Medulla oblongata (tissue), 1 donor: ENCODE data around the gene UCHL3.
A peak's percentile ranks its signal among the peaks of the same experiment; 100 is the strongest.
"Not testable (repeated sequence)": the region's sequence is repeated elsewhere in the genome, so short reads cannot be mapped to it uniquely, and the experiment has no call there.

Experiments
- DNase-seq: peaks from one replicate; pipeline ENCODE4 v3.0.0-alpha.2; 2015; ENCODE audit errors: extremely low spot score

UCHL3 gene

DNA sequence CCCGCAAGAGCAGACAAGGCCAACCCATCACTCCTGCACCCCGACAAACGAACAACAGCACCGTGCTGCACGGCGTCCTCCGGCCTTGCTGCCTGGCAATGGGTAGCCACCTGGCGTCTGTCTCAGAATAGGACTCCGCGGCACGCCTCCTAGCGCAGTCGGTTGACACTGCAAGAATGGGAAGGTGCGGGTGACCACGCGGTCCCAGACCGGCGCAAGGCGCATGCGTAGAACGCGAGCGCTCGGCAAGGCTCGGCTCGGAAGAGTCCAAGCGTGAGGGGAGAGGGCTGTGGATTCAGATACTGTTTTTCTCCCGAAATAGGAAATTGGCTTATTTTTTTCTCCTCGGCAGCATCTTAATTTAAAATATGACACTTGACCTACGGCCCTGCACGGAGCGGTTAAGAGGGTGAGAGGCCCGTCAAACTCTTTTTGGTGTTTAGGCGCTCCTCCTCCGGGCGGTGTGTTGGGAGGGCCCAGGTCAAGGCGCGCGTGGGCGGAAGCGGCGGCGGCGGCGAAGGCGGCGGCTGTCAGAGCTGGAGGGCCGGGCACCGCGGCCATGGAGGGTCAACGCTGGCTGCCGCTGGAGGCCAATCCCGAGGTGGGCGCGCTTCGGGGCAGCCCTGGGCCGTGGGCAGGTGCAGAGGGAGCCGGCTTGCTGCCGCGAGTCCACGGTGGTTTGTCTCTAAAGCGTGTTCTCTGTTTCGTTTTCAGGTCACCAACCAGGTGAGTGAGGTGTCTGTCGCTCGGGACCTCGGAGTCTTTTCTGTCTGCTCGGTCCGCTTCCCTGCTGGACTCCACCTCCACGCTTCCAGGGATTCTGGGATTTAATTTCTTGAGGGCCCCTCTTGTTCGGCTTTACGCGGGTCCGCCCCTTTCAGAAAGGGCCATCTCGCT is at the start of gene UCHL3:
TSS of gene UCHL3 (plus strand) at position 530 of the 897 bp plus-strand sequence. CDS start at position 560, 30 bp downstream.
- DNase-seq = peak; percentile 97

DNA sequence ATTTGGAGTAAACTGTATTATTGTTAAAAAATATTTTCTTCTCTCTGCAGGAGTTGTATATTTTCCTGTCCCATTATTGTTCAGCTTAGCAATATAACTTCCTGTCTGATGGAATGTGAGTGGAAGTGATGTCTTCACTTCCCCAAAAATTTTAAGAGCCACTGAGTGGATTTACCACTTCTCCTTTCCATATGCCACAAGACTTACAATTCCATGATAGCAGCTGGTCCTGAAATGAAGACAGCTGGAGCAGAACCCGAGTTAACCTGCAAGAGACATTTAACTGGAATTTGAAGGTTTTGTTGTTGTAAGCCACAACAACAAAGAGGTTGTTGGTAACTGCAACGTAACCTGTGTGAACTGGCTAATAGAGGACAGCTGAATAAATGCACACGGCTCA is 44.3 kb upstream of the UCHL3 start:
- DNase-seq = peak; percentile 67

DNA sequence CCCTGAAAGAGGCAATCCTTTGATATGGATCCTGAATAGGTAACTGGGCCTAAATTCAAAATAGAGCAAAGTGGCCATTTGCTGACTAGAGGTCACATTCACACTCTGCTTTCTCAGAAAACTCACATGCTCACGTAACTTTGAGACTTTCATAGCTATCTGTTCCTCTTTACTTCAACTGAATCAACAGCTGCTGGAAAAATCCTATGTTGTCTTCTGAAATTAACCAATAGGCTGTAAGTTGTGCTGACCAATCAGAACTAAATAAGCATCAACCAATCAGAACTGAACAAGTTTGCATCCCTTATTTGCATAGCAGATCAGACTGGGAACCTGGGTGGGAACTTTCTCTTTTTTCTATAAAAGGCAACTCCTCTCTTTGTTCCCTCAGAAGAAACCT is 43.6 kb upstream of the UCHL3 start:
- DNase-seq = peak; percentile 13

DNA sequence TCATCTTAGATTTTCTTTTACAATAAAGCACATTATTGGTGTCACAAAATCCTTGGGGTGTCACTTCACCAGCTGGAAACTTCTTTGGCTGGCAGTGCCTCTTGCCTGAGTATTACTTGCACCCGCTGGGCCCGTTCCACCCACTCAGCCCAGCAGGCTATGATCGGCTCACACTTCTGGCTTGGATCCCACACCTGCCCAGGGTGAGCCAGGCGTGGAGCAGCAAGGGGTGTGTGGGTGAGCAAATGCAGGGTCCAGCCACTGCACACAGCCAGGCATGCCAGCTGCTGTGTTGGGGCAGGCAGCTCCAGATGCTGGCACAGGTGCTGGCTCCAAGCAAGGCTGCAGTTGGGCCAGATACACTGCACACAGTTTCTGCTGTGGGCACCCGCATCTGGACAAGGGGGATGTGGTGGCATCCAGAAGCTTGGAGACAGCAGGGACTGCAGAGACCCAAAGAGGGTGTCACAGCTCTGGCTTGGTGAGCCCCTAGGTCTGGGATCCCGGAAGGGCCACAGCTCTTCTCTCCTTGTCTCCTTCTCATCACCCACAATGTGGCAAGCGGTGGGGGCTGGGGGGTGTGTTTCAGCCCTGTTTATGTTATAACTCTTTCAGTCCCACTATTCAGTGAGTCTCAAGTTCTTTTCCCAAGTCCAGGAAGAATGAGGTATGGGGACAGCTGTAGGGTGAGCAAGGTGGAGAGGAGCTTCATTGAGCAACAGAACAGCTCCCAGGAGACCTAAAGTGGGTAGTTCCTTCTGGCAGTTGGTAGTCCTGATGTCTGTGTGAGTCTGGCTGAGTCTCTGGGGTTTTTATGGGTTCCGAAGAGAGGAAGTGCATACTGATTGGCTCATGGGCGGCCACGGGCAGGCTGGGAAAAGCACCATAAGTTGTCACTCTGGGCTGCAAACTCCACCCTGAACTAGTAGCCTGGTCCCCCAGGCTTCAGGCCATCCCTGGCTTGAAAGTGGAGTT is 42.3 kb upstream of the UCHL3 start:
- DNase-seq = peak; percentile 35

DNA sequence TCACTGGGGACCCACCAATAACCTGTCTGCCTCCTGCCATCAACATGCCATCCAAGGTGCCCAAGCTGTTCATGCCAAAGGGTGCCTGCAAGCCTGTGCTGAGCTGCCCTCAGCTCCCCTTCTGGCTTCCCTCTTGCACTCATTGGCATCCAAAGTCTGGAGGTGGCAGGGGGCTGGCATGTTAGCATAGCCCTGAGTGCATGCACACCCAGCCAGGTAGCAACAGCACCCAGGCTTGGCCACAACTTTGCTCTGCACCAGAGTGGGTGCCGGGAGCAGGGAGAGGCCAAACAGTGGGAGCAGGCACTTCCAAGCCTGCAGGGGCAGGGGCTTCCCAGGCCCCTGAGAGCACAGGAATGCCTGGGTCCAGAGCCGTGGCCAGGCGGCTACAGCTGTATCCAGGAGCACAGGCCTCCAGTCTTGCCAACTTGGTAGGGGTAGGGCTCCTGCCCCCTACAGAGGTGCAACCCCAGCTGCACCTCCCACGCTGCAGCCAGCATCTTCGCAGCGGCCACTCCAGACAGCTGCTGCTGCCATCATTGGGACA is 41.5 kb upstream of the UCHL3 start:
- DNase-seq = no peak

DNA sequence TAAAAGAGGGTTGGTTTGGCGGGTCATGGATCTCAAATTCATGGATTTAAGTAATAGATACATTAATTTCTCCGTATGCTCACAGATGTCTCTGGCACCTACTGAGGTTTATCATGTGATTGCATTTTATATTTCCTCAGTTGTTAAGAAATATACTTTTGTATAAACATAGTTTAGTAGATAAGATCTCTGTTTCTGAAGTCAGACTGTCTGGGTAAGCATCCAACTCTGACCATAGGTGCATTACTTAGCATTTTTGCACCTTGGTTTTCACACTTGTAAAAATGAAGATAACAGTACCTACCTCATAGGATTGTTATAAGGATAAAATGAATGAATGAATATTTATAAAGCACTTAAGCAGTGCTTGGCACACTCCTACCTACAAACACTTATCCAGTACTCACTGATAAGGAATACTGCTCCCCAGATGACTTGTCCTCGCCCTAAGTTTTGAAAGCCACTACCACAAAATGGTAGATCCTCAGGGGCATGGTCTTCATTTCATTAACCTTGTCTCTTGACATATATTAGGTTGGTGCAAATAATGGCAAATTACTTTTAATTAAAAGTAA is 38.5 kb upstream of the UCHL3 start:
- DNase-seq = no peak

DNA sequence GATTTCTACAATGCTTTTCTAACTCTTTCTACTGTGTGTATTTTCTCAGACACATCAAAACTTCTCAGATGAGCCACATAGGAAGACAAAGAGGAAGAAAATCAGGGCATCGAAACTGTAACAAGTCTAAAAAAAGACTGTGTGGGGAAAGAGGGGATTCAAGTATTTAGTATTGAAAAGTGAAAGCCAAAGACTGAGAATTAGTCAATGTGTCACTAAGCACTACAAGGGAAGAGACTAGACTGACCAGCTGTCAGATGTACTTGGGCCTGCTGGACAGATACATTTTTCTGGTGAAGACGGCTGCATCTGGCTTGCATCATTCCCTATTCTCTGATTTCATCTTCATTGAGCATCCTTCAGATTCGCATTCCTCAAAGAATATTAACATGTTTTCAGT is 37.3 kb upstream of the UCHL3 start:
- peak; percentile 76 for DNase-seq

DNA sequence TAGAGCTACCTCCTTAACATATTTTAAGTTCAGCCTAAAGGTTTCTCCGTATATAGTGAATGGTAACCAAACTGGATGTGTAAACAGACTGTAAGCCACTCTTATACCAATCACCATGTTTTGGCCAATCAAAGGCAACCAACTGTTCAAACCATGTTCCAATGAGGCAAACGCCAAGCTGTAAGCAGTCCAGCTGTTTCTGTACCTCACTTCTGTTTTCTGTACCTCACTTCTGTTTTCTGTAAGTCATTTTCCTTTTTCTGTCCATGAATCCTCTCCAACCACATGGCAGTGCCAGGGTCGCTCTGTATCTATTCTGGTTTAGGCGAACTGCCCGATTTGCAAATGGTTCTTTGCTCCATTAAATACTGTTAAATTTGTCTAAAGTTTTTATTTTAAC is 36.3 kb upstream of the UCHL3 start:
- DNase-seq = peak; percentile 12

DNA sequence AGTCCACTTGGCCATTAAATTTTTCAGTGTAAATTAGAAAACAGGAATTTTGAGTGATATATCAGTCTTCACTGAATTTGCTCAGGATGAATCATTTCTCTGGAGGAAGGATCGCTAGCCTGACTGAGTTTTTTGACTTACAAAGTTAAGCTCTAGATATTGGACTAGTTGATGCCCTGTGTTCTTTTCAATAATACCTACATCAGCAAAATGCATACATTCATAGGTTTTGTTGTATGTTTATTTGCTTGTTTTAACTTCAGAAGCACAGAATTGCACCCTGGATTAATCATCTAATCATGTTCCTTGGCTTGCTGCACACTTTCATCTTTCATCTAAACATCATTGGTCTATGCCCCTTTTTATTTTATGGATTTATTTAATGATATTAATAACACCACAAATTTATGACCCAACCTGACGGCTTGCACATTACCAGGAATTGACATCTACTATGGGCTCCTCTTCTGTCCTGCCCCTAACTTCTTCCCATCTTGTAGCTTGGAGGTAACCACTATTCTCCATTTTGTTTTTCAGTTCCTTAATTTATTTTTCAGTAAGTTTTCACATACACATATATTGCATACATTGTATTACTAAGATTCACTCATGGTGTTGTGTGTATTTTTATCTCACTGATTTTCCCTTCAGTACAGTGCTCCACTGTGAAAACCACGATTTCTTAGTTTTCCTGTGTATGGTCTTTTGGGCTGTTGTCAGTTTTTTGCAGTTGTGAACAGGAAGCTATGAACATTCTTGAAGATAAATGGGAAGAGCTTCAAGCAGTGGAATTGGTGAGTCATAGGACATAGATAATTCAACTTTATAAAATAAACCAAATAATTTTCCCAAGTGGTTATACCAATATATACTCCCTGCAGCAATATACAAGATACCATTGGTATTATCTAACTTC is 35.3 kb upstream of the UCHL3 start:
- DNase-seq = no peak

DNA sequence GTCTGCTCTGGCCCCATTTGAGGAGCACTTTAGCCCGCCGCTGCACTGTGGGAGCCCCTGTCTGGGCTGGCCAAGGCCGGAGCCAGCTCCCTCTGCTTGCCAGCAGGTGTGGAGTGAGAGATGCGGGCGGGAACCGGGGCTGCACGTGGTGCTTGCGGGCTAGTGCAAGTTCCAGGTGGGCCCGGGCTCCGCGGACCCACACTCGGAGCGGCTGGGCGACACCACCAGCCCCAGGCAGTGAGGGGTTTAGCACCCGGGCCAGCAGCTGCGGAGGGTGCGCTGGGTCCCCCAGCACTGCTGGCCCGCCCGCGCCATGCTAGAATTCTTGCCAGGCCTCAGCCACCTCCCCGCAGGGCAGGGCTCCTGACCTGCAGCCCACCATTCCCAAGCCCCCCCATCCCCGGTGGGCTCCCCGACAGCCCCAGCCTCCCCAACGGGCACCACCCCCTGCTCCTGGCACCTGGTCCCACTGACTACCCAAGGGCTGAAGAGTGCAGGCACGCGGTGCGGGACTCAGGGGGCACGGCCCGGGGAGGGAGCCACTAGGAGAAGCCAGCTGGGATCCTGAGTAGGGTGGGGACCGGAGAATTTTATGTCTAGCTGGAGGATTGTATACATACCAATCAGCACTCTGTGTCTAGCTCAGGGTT is 31.0 kb upstream of the UCHL3 start:
- DNase-seq = no peak

DNA sequence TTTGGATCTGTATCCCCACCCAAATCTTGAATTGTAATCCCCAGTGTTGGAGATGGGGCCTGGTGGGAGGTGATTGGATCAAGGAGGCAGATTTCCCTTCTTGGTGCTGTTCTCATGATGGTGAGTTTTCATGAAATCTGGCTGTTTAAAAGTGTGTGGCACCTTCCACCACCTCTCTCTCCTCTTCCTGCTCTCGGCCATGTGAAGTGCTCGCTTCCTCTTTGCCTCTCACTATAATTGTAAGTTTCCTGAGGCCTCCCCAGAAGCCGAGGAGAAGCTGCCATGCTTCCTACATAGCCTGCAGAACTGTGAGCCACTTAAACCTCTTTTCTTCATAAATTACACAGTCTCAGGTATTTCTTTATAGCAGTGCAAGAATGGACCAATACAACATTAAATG is 27.6 kb upstream of the UCHL3 start:
- DNase-seq = no peak

DNA sequence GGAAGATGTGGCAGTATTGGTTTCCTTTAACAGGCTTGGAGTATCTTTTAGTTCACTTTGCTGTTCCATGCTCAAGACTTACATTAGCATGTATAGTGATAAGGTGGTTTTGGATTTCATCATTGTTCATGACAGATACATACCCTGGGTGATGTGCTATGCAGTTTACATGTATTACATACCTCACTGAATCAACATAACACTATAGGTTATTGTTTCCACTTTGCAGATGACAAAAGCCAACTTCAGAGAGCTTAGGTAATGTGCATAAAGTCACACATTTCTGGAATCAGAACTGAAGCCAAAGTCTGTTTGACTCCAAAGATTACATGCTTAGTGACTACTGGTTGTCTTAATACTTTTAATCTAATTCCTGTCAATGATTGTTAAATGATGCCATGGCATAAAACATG is 19.0 kb upstream of the UCHL3 start:
- no peak for DNase-seq

DNA sequence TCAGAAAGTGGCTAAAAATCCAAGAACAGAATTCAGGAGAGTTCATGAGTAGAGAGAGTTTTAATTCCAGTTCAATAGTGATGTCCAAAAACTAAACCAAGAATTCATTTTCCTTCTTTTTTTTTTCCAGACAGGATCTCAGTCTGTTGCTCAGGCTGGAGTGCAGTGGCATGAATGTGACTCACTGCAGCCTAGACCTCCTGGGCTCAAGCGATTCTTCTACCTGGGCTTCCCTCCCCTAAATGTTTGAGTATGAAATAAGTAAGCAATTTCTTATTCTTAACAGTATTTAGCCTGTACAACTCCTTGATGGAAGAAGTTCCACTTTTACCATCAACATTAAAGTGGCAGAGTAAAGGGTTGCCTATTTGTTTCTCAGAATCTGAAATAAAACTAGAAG is 15.7 kb upstream of the UCHL3 start:
- no peak for DNase-seq

DNA sequence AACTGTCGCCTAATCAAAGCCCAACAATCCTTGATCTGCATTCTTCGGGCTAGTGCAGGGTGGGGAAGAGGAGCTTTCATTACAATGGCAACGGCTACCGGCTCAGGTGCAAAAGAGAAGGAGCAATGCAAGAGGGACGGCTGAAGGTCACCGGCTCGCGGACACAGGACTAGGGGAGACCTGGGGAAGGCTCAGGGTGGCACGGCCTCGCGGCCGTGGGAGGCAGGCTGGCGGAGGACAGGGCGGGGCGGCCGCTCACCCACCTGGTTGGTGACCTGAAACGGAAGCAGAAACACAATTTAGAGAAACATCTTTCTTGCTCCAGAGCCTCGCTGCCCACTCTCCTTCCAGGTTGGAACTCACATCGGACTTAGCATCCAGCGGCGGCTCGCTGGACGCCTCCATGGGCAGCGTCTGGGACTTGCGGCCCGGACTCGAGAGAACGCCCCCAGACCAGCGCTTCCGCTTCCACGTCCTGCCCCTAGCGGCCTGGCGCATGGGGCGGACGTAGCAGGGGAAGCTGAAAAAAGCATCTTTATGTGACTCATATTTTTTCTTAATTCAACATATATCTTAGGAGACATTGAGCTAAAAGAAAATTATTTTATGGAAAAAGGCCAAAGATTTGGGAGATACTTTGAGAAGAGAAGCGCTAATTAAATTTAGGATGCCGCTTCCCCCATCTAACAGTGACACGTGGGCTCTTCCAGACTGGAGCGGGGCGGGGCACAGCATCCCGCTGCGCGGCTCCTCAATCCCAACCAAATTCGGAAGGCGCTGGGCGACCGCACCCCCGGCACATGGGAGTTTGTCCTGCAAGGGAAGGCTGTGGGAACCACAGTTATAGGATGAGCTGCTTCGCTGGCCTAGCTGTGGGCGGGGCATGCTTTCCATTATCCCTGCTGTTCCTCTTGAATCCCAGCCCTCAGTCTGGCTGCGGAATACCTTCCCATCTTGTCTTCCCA is 11.9 kb upstream of the UCHL3 start, which contains the start of gene COMMD6:
TSS of gene COMMD6 (minus strand) at position 441 of the 965 bp plus-strand sequence. CDS start at position 405, 36 bp downstream.
- DNase-seq = peak; percentile 88

DNA sequence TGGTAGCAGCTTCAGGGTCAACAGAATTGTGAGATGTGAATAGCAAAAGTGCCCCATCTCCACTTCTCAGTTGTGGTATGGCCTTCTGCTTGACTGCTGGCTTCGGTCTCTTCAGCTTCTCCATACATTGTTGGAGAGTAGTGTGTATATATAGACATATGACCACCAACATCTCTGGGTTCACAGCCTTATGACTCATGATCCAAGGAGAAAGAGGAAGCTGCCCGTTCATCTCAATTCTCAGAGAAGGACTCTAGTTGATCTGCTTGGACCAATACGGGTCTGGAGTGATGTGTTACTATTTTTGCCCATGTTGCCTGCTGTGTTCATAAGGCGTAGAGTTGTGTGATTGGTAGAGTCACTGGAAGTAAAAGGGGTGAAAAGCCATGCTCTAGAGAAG is 8.3 kb upstream of the UCHL3 start:
- peak; percentile 74 for DNase-seq

DNA sequence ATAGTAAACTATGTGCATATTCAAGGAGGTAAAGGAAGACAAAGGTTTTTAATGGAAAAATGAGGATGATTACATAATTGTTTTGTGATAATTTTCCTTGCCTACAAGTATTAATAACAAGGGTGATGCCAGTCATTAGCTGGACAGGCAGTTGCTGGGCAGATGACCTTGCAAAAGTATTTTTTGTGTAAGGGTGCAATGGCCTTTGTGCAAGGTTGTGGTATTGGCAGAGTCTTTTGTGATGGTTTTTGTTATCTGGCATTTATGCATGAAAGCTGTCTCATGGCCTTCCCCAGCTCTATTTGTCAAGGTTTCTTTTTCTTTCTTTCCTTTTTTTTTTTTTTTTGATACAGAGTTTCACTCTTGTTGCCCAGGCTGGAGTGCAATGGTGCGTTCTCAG is 7.6 kb upstream of the UCHL3 start:
- no peak for DNase-seq

DNA sequence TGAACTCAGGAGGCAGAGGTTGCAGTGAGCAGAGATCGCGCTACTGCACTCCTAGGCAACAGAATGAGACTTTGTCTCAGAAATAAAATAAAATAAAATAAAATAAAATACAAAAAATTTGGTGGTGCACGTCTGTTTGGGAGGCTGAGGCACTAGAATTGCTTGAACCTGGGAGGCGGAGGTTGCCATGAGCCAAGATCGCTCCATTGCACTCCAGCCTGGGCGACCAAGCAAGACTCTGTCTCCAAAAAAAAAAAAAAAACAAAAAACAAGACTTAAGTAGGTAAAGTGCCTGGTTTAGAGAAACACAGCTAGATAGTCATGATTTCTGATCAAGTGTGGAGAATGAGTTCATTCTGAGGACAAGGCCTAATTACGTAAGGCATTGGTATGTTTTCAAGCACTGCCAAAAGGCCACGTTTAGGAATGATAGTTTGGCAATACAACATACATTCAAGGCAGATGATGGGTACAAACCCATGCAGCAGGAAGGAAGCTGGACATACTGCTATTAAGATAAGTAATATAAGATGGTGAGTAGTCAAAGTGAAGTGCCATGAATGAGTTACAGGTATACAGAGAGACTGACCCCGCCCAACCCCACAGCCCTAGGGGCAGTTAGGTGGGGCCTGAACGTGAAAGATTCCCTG is 4.8 kb upstream of the UCHL3 start:
- DNase-seq = no peak

DNA sequence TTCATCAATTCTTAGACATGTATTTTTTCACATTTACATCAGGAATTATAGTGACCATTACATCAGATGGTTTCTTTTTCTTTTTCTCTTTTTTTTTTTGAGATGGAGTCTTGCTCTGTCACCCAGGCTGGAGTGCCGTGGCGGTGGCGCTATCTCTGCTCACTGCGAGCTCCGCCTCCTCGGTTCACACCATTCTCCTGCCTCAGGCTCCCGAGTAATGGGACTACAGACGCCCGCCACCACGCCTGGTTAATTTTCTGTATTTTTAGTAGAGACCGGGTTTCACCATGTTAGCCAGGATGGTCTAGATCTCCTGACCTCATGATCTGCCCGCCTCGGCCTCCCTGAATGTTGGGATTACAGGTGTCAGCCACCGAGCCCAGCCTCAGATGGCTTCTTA is 4.2 kb upstream of the UCHL3 start:
- not testable (repeated sequence) for DNase-seq
